Vagina (tissue), 2 donors: Measurements from ENCODE around the gene VAV3. TPM values are rescaled to one million over a fixed set of nuclear protein-coding genes. Genes with fewer than 3 reads are reported as not detected.
"Not testable (repeated sequence)": the region's sequence is repeated elsewhere in the genome, so short reads cannot be mapped to it uniquely, and the experiment has no call there.

Source experiments
- DNase-seq, 2 donors: peaks; one replicate each; pipeline ENCODE4 v3.0.0-alpha.2; 2017; ENCODE audit errors: extremely low spot score in 2 of 2
- H3K27ac ChIP-seq: fragments of 200-600 bp; sonication (generic); one replicate; pipeline ENCODE4 v1.5.1; 2019
- H3K27me3 ChIP-seq: fragments of 200-600 bp; sonication (generic); one replicate; pipeline ENCODE4 v1.5.1; 2019
- H3K36me3 ChIP-seq, 2 donors: fragments of 200-600 bp; sonication (generic); one replicate each; pipeline ENCODE4 v1.5.1; 2017 to 2019
- H3K4me1 ChIP-seq: fragments of 200-600 bp; sonication (generic); one replicate; pipeline ENCODE4 v1.5.1; 2019
- H3K4me3 ChIP-seq, 2 donors: fragments of 200-600 bp; sonication (generic); 1 replicate in 1 of 2; 2 replicates in 1 of 2; pipeline ENCODE4 v1.5.1; 2016 to 2019
- H3K9me3 ChIP-seq: fragments of 200-600 bp; sonication (generic); one replicate; pipeline ENCODE4 v1.5.1; 2019
- CTCF ChIP-seq, 3 experiments: fragments of 450-650 bp in 2 of 3; fragments of 200-600 bp in 1 of 3; sonication (generic) in 1 of 3; IDR thresholded peaks; one replicate each; pipeline ENCODE4 v1.5.1; 2017 to 2019; ENCODE audit warnings: antibody characterized with exemption in 3 of 3, mild to moderate bottlenecking in 2 of 3, moderate library complexity in 2 of 3
- POLR2A ChIP-seq, 2 donors: fragments of 450-650 bp; IDR thresholded peaks; one replicate each; pipeline ENCODE4 v1.6.1; 2017; ENCODE audit warnings: antibody characterized with exemption in 2 of 2, mild to moderate bottlenecking in 2 of 2, moderate library complexity in 2 of 2
- POLR2AphosphoS5 ChIP-seq, 2 donors: sonication (generic); formaldehyde crosslinking; IDR thresholded peaks; one replicate each; pipeline ENCODE4 v1.9.0; 2017; ENCODE audit warnings: antibody characterized with exemption in 2 of 2, mild to moderate bottlenecking in 2 of 2, low read depth in 1 of 2; ENCODE audit not compliant: insufficient read depth in 1 of 2
- intact Hi-C: fragments of 100-400 bp; cut with DNase I; formaldehyde crosslinking; loops from one replicate; pipeline ENCODE4 v1.15.1; 2023
- total RNA-seq: library from RNA; depleted of rRNA; stranded (reverse); fragments of >200 nt; gene quantifications from one replicate; pipeline ENCODE4 v1.2.3, GENCODE V29; 2016

Gene VAV3
- total RNA-seq, 1 donor from 2014 or later = 67.5 TPM

DNA sequence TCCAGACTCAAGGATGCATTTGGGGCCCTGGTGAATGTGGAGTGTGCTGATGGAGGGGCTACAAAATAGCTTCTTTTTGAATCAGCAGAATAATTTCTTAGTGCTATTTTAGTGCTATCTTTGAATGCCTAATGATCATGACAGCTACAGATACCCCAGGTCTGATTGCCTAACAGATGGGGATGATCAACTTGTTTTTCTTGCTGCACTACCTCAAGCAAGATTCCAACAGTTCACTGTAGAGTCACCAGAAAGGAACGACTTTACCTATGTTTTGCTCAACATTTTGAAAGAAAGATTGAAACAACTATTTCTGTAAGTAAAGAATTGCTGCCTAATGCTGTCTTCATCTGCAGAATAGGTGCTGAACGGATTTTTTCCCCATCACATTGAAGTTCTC, 42.6 kb upstream of the VAV3 start:
- intact Hi-C loops = no loop called here
- no peaks in the 10 kb centered on the region for H3K27me3 ChIP-seq
- no peak for TF ChIP-seq POLR2AphosphoS5 (IDR thresholded peaks at IDR 0.05; ENCODE audit: insufficient read depth in 1 of 2, low read depth in 1 of 2)
- TF ChIP-seq CTCF (IDR thresholded peaks at IDR 0.05) = no peak
- TF ChIP-seq POLR2A (IDR thresholded peaks at IDR 0.05) = no peak
- no peaks in the 10 kb centered on the region for H3K36me3 ChIP-seq
- no peaks in the 10 kb centered on the region for H3K9me3 ChIP-seq
- no peaks in the 10 kb centered on the region for H3K4me1 ChIP-seq
- DNase-seq = no peak
- no peak overlapping the region for H3K4me3 ChIP-seq
- no peak overlapping the region for H3K27ac ChIP-seq

- no peak for DNase-seq
- H3K4me1 ChIP-seq = no peaks in the 10 kb centered on the region
- intact Hi-C loops = no loop called here
- no peaks in the 10 kb centered on the region for H3K36me3 ChIP-seq
- H3K27ac ChIP-seq = no peak overlapping the region
- no peaks in the 10 kb centered on the region for H3K27me3 ChIP-seq
- H3K9me3 ChIP-seq = no peaks in the 10 kb centered on the region
- H3K4me3 ChIP-seq = no peak overlapping the region
- TF ChIP-seq CTCF (IDR thresholded peaks at IDR 0.05) (no peak), POLR2AphosphoS5 (IDR thresholded peaks at IDR 0.05; ENCODE audit: insufficient read depth in 1 of 2, low read depth in 1 of 2) (no peak), POLR2A (IDR thresholded peaks at IDR 0.05) (no peak)
Measured at GRCh38 chr1:108007070-108007469, 42.1 kb upstream of the VAV3 start.

GRCh38 chr1:108004919-108005318, 39.9 kb upstream of the VAV3 start:
- intact Hi-C loops, H3K27me3 ChIP-seq, H3K27ac ChIP-seq, H3K4me3 ChIP-seq, H3K36me3 ChIP-seq, DNase-seq, H3K9me3 ChIP-seq, H3K4me1 ChIP-seq: not testable (repeated sequence)

DNA sequence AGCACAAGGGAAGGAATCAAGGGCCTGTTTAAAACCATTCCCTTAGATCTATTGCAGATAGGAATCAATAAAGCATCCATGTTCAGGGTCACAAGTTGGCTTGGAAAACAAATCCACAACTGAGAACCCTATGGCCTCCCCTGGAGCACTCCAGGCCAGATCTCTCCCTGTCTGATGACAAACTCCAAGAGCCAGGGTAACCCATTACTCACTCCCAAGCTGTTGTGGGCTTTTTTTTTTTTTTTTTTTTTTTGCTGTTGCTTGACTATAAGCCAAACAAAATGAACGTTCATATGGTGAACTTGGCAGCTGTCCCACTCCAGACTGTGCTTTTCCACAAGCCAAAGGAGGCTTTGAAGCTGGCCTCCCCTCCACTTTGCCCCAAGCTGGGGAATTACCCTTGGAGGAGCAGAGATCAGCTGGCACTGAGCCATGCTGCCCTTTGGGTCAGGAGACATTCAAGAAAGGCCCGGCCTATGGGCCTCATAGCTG, 35.7 kb upstream of the VAV3 start:
- no peak overlapping the region for H3K27ac ChIP-seq
- no peaks in the 10 kb centered on the region for H3K27me3 ChIP-seq
- no peaks in the 10 kb centered on the region for H3K4me1 ChIP-seq
- no peak overlapping the region for H3K4me3 ChIP-seq
- H3K9me3 ChIP-seq = no peaks in the 10 kb centered on the region
- no peaks in the 10 kb centered on the region for H3K36me3 ChIP-seq
- intact Hi-C loops = no loop called here
- TF ChIP-seq POLR2A (IDR thresholded peaks at IDR 0.05) (no peak), POLR2AphosphoS5 (IDR thresholded peaks at IDR 0.05; ENCODE audit: insufficient read depth in 1 of 2, low read depth in 1 of 2) (no peak), CTCF (IDR thresholded peaks at IDR 0.05) (no peak)
- no peak for DNase-seq

GRCh38 chr1:108000184-108000583, 35.2 kb upstream of the VAV3 start:
- no peak overlapping the region for H3K4me3 ChIP-seq
- no peaks in the 10 kb centered on the region for H3K4me1 ChIP-seq
- no peaks in the 10 kb centered on the region for H3K27me3 ChIP-seq
- intact Hi-C loops = no loop called here
- H3K9me3 ChIP-seq = no peaks in the 10 kb centered on the region
- DNase-seq = no peak
- TF ChIP-seq POLR2AphosphoS5 (IDR thresholded peaks at IDR 0.05; ENCODE audit: insufficient read depth in 1 of 2, low read depth in 1 of 2) (no peak), CTCF (IDR thresholded peaks at IDR 0.05) (no peak), POLR2A (IDR thresholded peaks at IDR 0.05) (no peak)
- H3K27ac ChIP-seq = no peak overlapping the region
- H3K36me3 ChIP-seq = no peaks in the 10 kb centered on the region

DNA sequence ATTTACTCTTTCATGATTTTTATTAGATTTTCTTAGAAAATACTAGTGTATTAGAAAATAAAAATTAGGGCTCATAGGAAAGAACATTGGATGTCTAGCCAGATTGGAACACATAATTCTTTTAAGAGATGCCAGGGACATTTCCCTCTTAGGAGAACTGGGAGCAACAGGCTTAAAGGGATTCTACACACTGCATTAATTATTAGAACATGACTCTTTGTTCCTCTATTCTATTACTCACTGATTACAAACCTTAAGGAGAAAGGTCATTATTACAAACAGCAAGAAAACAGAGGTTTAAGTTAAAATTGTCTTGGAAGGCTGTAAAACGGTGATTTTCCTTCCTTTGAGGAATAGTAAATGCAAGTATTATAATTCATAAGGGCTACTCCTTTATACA, 32.9 kb upstream of the VAV3 start:
- H3K4me1 ChIP-seq = no peaks in the 10 kb centered on the region
- TF ChIP-seq POLR2A (IDR thresholded peaks at IDR 0.05) (no peak), CTCF (IDR thresholded peaks at IDR 0.05) (no peak), POLR2AphosphoS5 (IDR thresholded peaks at IDR 0.05; ENCODE audit: insufficient read depth in 1 of 2, low read depth in 1 of 2) (no peak)
- H3K4me3 ChIP-seq = no peak overlapping the region
- DNase-seq = no peak
- H3K36me3 ChIP-seq = no peaks in the 10 kb centered on the region
- intact Hi-C loops = no loop called here
- H3K9me3 ChIP-seq = no peaks in the 10 kb centered on the region
- H3K27me3 ChIP-seq = no peaks in the 10 kb centered on the region
- H3K27ac ChIP-seq = no peak overlapping the region
